HepG2 (cell line): ENCODE results near the gene P2RX6. TPM values are rescaled to one million over a fixed set of nuclear protein-coding genes. Genes with fewer than 3 reads are reported as not detected.
"Not testable (repeated sequence)": the region's sequence is repeated elsewhere in the genome, so short reads cannot be mapped to it uniquely, and the experiment has no call there.

Source experiments
- ATAC-seq: fragments of 200-7000 bp; cut with Tn5 transposase; 3 replicates; pipeline ENCODE4 v1.9.1; 2020; ENCODE audit warnings: mild to moderate bottlenecking, moderate library complexity
- BruUV-seq: library from RNA; stranded (reverse); fragments of 400-500 nt; replicated peaks from 2 replicates; lab custom pipeline; 2021; lab: Mats Ljungman, UMichigan
- CTCF ChIA-PET: fragments of 300-600 bp; formaldehyde crosslinking; extraction: SDS; loops from one replicate; lab custom pipeline; 2021; ENCODE audit warnings: low total read pairs, inconsistent platforms, low intra/inter-chr PET ratio; lab: Yijun Ruan, JAX
- POLR2A ChIA-PET: fragments of 350-600 bp; sonication (Branson Sonifier 250); formaldehyde crosslinking; loops from one replicate; lab custom pipeline; 2020; ENCODE audit warnings: antibody characterized with exemption, inconsistent platforms; lab: Yijun Ruan, JAX
- DNase-seq: peaks from one replicate; pipeline ENCODE4 v3.0.0-alpha.2; 2015; ENCODE audit warnings: low spot score
- FAIRE-seq: peaks from 3 replicates; lab custom pipeline; 2011; peaks lifted over from hg19 to GRCh38; lab: Jason Lieb, UNC
- H2AFZ ChIP-seq: one replicate; pipeline ENCODE4 v1.6.1; 2011; ENCODE audit warnings: low read length, inconsistent platforms
- H3K27ac ChIP-seq: fragments of 300-600 bp; 3 replicates; pipeline ENCODE4 v1.8.0; 2011; ENCODE audit warnings: mixed run types, mild to moderate bottlenecking, mixed read lengths, low read length, inconsistent platforms; ENCODE audit not compliant: insufficient read depth; ENCODE audit errors: extremely low read length
- H3K27me3 ChIP-seq, 2 experiments: fragments of 200-600 bp in 1 of 2; 2 replicates in 1 of 2; 3 replicates in 1 of 2; pipeline versions ENCODE4 v1.6.0 to v1.8.0; 2011; ENCODE audit warnings: low read length in 2 of 2, mild to moderate bottlenecking in 2 of 2, moderate library complexity in 2 of 2, inconsistent platforms in 1 of 2; ENCODE audit not compliant: insufficient read depth in 2 of 2, control insufficient read depth in 1 of 2
- H3K36me3 ChIP-seq, 2 experiments: fragments of 200-600 bp in 1 of 2; replicated peaks in 1 of 2; 2 replicates in 1 of 2; 3 replicates in 1 of 2; pipeline versions ENCODE4 v1.5.1 to v1.8.0; 2011; ENCODE audit warnings: low read length in 2 of 2, inconsistent platforms in 1 of 2; ENCODE audit not compliant: insufficient read depth in 2 of 2, control insufficient read depth in 1 of 2
- H3K4me1 ChIP-seq: 2 replicates; pipeline ENCODE4 v1.5.1; 2012; ENCODE audit warnings: low read length, inconsistent platforms; ENCODE audit not compliant: insufficient read depth
- H3K4me2 ChIP-seq: 2 replicates; pipeline ENCODE4 v1.6.0; 2011; ENCODE audit warnings: low read depth, low read length, inconsistent platforms
- H3K4me3 ChIP-seq, 3 experiments: fragments of 200-600 bp in 1 of 3; sonication (generic), shearing (Covaris generic) in 1 of 3; replicated peaks in 1 of 3; 2 replicates each; pipeline ENCODE4 v1.5.1; 2011 to 2016; ENCODE audit warnings: low read length in 3 of 3, inconsistent platforms in 2 of 3, low read depth in 2 of 3, mild to moderate bottlenecking in 2 of 3, control low read depth in 1 of 3, mixed read lengths in 1 of 3; ENCODE audit not compliant: insufficient read depth in 1 of 3
- H3K79me2 ChIP-seq: one replicate; pipeline ENCODE4 v1.6.1; 2011; ENCODE audit warnings: low read length, inconsistent platforms; ENCODE audit not compliant: insufficient read depth
- H3K9ac ChIP-seq: 2 replicates; pipeline ENCODE4 v1.6.0; 2011; ENCODE audit warnings: mild to moderate bottlenecking, low read depth, low read length, inconsistent platforms; ENCODE audit not compliant: insufficient read depth
- H3K9me3 ChIP-seq: 2 replicates; pipeline ENCODE4 v1.5.1; 2012; ENCODE audit warnings: mild to moderate bottlenecking, low read length
- H4K20me1 ChIP-seq: 2 replicates; pipeline ENCODE4 v1.6.0; 2011; ENCODE audit warnings: inconsistent platforms, mild to moderate bottlenecking, low read length, moderate library complexity; ENCODE audit not compliant: insufficient read depth
- CCAR2 ChIP-seq: fragments of 200-400 bp; formaldehyde crosslinking; optimal IDR thresholded peaks from 2 replicates; pipeline ENCODE3; 2018; ENCODE audit warnings: low read depth, mild to moderate bottlenecking, low read length, moderate library complexity
- GABPB1 ChIP-seq: IDR thresholded peaks from 2 replicates; pipeline ENCODE4 v1.6.1; 2016; ENCODE audit warnings: mild to moderate bottlenecking, missing genetic modification reagents, moderate library complexity, missing compliant biosample characterization
- JARID2 ChIP-seq: sonication (generic); formaldehyde crosslinking; IDR thresholded peaks from 2 replicates; pipeline ENCODE4 v1.8.1; 2023; ENCODE audit warnings: missing genetic modification reagents, inconsistent platforms; ENCODE audit not compliant: insufficient replicate concordance
- KMT2B ChIP-seq: IDR thresholded peaks from 2 replicates; pipeline ENCODE4 v1.6.1; 2016; ENCODE audit warnings: missing genetic modification reagents, missing compliant biosample characterization
- NR0B2 ChIP-seq: sonication (generic); formaldehyde crosslinking; IDR thresholded peaks from 2 replicates; pipeline ENCODE4 v1.4.0; 2020; ENCODE audit warnings: mild to moderate bottlenecking, missing genetic modification reagents
- SALL2 ChIP-seq: sonication (generic); formaldehyde crosslinking; IDR thresholded peaks from 2 replicates; pipeline ENCODE4 v1.8.1; 2023; ENCODE audit warnings: mild to moderate bottlenecking, missing genetic modification reagents, inconsistent platforms
- THRA ChIP-seq: sonication (generic); formaldehyde crosslinking; IDR thresholded peaks from 2 replicates; pipeline ENCODE4 v1.4.0; 2020; ENCODE audit warnings: missing genetic modification reagents, borderline replicate concordance
- ZKSCAN5 ChIP-seq: sonication (generic); formaldehyde crosslinking; IDR thresholded peaks from 2 replicates; pipeline ENCODE4 v1.5.1; 2020; ENCODE audit warnings: mild to moderate bottlenecking, missing genetic modification reagents
- ZNF460 ChIP-seq: sonication (generic); formaldehyde crosslinking; IDR thresholded peaks from 2 replicates; pipeline ENCODE4 v1.5.1; 2020; ENCODE audit warnings: missing genetic modification reagents, mild to moderate bottlenecking, borderline replicate concordance
- ZNF605 ChIP-seq: sonication (generic); formaldehyde crosslinking; IDR thresholded peaks from 2 replicates; pipeline ENCODE4 v1.8.0; 2022; ENCODE audit warnings: mild to moderate bottlenecking, missing genetic modification reagents
- ZNF761 ChIP-seq: sonication (generic); formaldehyde crosslinking; conservative IDR thresholded peaks from 2 replicates; pipeline ENCODE4 v1.4.0; 2020; ENCODE audit warnings: mild to moderate bottlenecking, missing genetic modification reagents
- WGBS: methylation state at CpG from one replicate; pipeline ENCODE4 v1.1.6; 2017; ENCODE audit warnings: low lambda C conversion rate; 5-methylcytosine and 5-hydroxymethylcytosine counted together
- in situ Hi-C: cut with HindIII; loops from 2 replicates; pipeline ENCODE4 v1.10.0; 2017; ENCODE audit warnings: low pct_unique_long_range_greater_than_20kb; ENCODE audit not compliant: extremely low pct_ligation_motif_present
- intact Hi-C: fragments of 100-400 bp; cut with micrococcal nuclease; formaldehyde crosslinking; loops from one replicate; pipeline ENCODE4 v1.10.0; 2022; ENCODE audit not compliant: unreplicated experiment
- polyA plus RNA-seq, 8 experiments: library from polyadenylated mRNA; depleted of rRNA in 3 of 8; stranded (reverse) in 7 of 8; unstranded in 1 of 8; fragments of >200 nt; fragmentation: Illumina TruSeq in 4 of 8; extraction: Trizol in 4 of 8; gene quantifications; 2 replicates each; pipeline versions ENCODE4 v1.2.1 to v1.2.3, GENCODE V29; 2011 to 2016; ENCODE audit warnings: low read depth in 4 of 8, missing spikeins in 1 of 8, mixed read lengths in 1 of 8; ENCODE audit not compliant: insufficient read depth in 1 of 8
- total RNA-seq, 5 experiments: library from RNA; depleted of rRNA; stranded (reverse); fragments of >200 nt; fragmentation: Illumina TruSeq; extraction: Trizol; gene quantifications; 2 replicates each; pipeline ENCODE4 v1.2.3, GENCODE V29; 2016; ENCODE audit warnings: low read depth in 1 of 5

P2RX6 gene
- total and polyA plus RNA-seq, 2 of the 13 experiments (the other 11 are each of a cell fraction or from before 2014, with no cell fraction given) = 0.04 to 0.12 TPM

- TF ChIP-seq NR0B2 (CRISPR knock-in tag) = no peak
- TF ChIP-seq ZNF605 = no peak
- no peak for TF ChIP-seq ZNF761 (CRISPR knock-in tag)
- TF ChIP-seq CCAR2 = no peak
- no peak for TF ChIP-seq JARID2
- TF ChIP-seq ZKSCAN5 (CRISPR knock-in tag) = no peak
- TF ChIP-seq KMT2B (CRISPR knock-in tag) = no peak
- TF ChIP-seq GABPB1 (CRISPR knock-in tag) = no peak
- no peak for TF ChIP-seq ZNF460 (CRISPR knock-in tag)
- no peak for TF ChIP-seq THRA (CRISPR knock-in tag)
- TF ChIP-seq SALL2 (CRISPR knock-in tag) = no peak
Measured at GRCh38 chr22:21038405-21038804, 23.4 kb downstream of the P2RX6 start (continued).

- H3K9ac ChIP-seq, H3K4me1 ChIP-seq, CTCF ChIA-PET, H3K27ac ChIP-seq, FAIRE-seq, H4K20me1 ChIP-seq, POLR2A ChIA-PET, BruUV-seq, in situ Hi-C loops, DNase-seq, H3K4me3 ChIP-seq, H3K4me2 ChIP-seq, H2AFZ ChIP-seq, intact Hi-C loops, H3K79me2 ChIP-seq, H3K9me3 ChIP-seq, ATAC-seq, H3K36me3 ChIP-seq: not testable (repeated sequence)
- 65% methylated on average over 5 of the region's 5 CpGs for WGBS
- peaks cover 3 to 26% of the 10 kb centered on the region in 2 experiments for H3K27me3 ChIP-seq
Measured at GRCh38 chr22:21039158-21039557, 24.2 kb downstream of the P2RX6 start.
